Activated CD8-positive, alpha-beta memory T cell treated with anti-CD3 and anti-CD28 coated beads, Interleukin-2, amount 10 ng/mL, durations not matched to agents 7 days and 5 days (primary cell): ENCODE data around the gene BTBD1. TPM values are rescaled to one million over a fixed set of nuclear protein-coding genes. Genes with fewer than 3 reads are reported as not detected.
"Not testable (repeated sequence)": the region's sequence is repeated elsewhere in the genome, so short reads cannot be mapped to it uniquely, and the experiment has no call there.

Experiments used
- ATAC-seq: fragments of 150-1000 bp; cut with Tn5 transposase; one replicate; pipeline ENCODE4 v1.10.0; 2021; ENCODE audit warnings: moderate library complexity
- CTCF ChIA-PET: fragments of 350-600 bp; sonication (Branson Sonifier 250); formaldehyde crosslinking; loops from one replicate; lab custom pipeline; 2021; ENCODE audit warnings: antibody characterized with exemption; lab: Charles Lee
- DNase-seq: peaks from one replicate; pipeline ENCODE4 v3.0.0-alpha.2; 2020
- H3K27ac Mint-ChIP-seq: one replicate; pipeline ENCODE4 v1.8.0; 2021; ENCODE audit warnings: mild to moderate bottlenecking, mixed read lengths
- H3K27me3 Mint-ChIP-seq: one replicate; pipeline ENCODE4 v1.8.0; 2021; ENCODE audit warnings: mixed read lengths
- H3K36me3 Mint-ChIP-seq: one replicate; pipeline ENCODE4 v1.8.0; 2021; ENCODE audit warnings: mild to moderate bottlenecking, mixed read lengths
- H3K4me1 Mint-ChIP-seq: one replicate; pipeline ENCODE4 v1.8.0; 2021; ENCODE audit warnings: mixed read lengths
- H3K4me3 Mint-ChIP-seq: one replicate; pipeline ENCODE4 v1.8.0; 2021; ENCODE audit warnings: mild to moderate bottlenecking, moderate library complexity, mixed read lengths
- H3K9me3 Mint-ChIP-seq: one replicate; pipeline ENCODE4 v1.8.0; 2022; ENCODE audit warnings: low read depth, mixed read lengths
- total RNA-seq, 2 experiments: library from RNA; stranded (reverse); gene quantifications; one replicate each; pipeline ENCODE4 v1.2.3, GENCODE V29; 2021

BTBD1 gene
- total RNA-seq, 2 experiments from 2014 or later = 62.5 to 73.2 TPM

- CTCF ChIA-PET = interaction anchor here (2.2 to 3.7 kb wide), 2 partner anchors 9 to 97 kb away, joined by 8 to 11 read pairs; partner anchors contain the start of gene C15orf40
- DNase-seq = no peak
- ATAC-seq = peak; percentile 7
- H3K36me3 Mint-ChIP-seq = peaks cover 18% of the 10 kb centered on the region
- H3K4me1 Mint-ChIP-seq = peaks cover 39% of the 10 kb centered on the region
- peaks cover 3% of the 10 kb centered on the region for H3K9me3 Mint-ChIP-seq
- H3K27ac Mint-ChIP-seq = peak overlapping the region; percentile 89
- peak overlapping the region; percentile 93 for H3K4me3 Mint-ChIP-seq
- H3K27me3 Mint-ChIP-seq = peaks cover 28% of the 10 kb centered on the region
Measured at GRCh38 chr15:83107841-83108181, 40.8 kb upstream of the BTBD1 start.

- peak within 1 kb of the TSS; percentile 89 for H3K27ac Mint-ChIP-seq
- CTCF ChIA-PET = interaction anchor here (1.2 to 3.7 kb wide), 3 partner anchors 10 to 101 kb away, joined by 4 to 11 read pairs (median 8); partner anchors contain the start of genes C15orf40 and HDGFL3
- H3K4me3 Mint-ChIP-seq = peak within 1 kb of the TSS; percentile 93
- peak; percentile 54 for DNase-seq
- H3K9me3 Mint-ChIP-seq = peaks cover 3% of the 10 kb centered on the region
- H3K27me3 Mint-ChIP-seq = peaks cover 33% of the 10 kb centered on the region
- H3K4me1 Mint-ChIP-seq = peaks cover 34% of the 10 kb centered on the region
- ATAC-seq = peak; percentile 68
- H3K36me3 Mint-ChIP-seq = peaks cover 18% of the 10 kb centered on the region
Measured at GRCh38 chr15:83106994-83107840, 40.2 kb upstream of the BTBD1 start, which contains the start of gene TM6SF1. TSS of gene TM6SF1 (plus strand) at chr15:83107645. CDS start at chr15:83107681, 36 bp downstream.

GRCh38 chr15:83105440-83105839 is 38.4 kb upstream of the BTBD1 start:
- Mint-ChIP-seq H3K4me3 (peak overlapping the region; percentile 1), H3K9me3 (no peaks in the 10 kb centered on the region), H3K36me3 (peaks cover 9% of the 10 kb centered on the region), H3K27me3 (peaks cover 48% of the 10 kb centered on the region), H3K27ac (no peak overlapping the region), H3K4me1 (peaks cover 29% of the 10 kb centered on the region)
- DNase-seq (no peak), ATAC-seq (no peak)
- CTCF ChIA-PET = no interaction called here

GRCh38 chr15:83104141-83104540 is 37.1 kb upstream of the BTBD1 start:
- CTCF ChIA-PET = no interaction called here
- Mint-ChIP-seq H3K27ac (no peak overlapping the region), H3K4me3 (no peak overlapping the region), H3K9me3 (no peaks in the 10 kb centered on the region), H3K27me3 (peaks cover 57% of the 10 kb centered on the region), H3K36me3 (peaks cover 8% of the 10 kb centered on the region), H3K4me1 (peaks cover 19% of the 10 kb centered on the region)
- no peak for DNase-seq
- no peak for ATAC-seq

GRCh38 chr15:83102346-83102745 is 35.3 kb upstream of the BTBD1 start:
- ATAC-seq (no peak), DNase-seq (no peak)
- no peak overlapping the region for H3K27ac Mint-ChIP-seq
- H3K4me1 Mint-ChIP-seq = peaks cover 7% of the 10 kb centered on the region
- peaks cover 5% of the 10 kb centered on the region for H3K9me3 Mint-ChIP-seq
- CTCF ChIA-PET = no interaction called here
- no peak overlapping the region for H3K4me3 Mint-ChIP-seq
- H3K27me3 Mint-ChIP-seq = peaks cover 70% of the 10 kb centered on the region
- peaks cover 1% of the 10 kb centered on the region for H3K36me3 Mint-ChIP-seq

- CTCF ChIA-PET = interaction anchor here (0.6 kb wide), 1 partner anchor 173 kb away, joined by 3 read pairs; no protein-coding TSS in a partner anchor
- Mint-ChIP-seq H3K4me1 (no peaks in the 10 kb centered on the region), H3K4me3 (no peak overlapping the region), H3K9me3 (peaks cover 5% of the 10 kb centered on the region), H3K36me3 (no peaks in the 10 kb centered on the region), H3K27me3 (peaks cover 72% of the 10 kb centered on the region), H3K27ac (no peak overlapping the region)
- ATAC-seq (no peak), DNase-seq (no peak)
Measured at GRCh38 chr15:83100097-83100646, 33.1 kb upstream of the BTBD1 start.

- Mint-ChIP-seq H3K9me3 (peaks cover 5% of the 10 kb centered on the region), H3K27me3 (peaks cover 75% of the 10 kb centered on the region), H3K27ac (no peak overlapping the region), H3K36me3 (no peaks in the 10 kb centered on the region), H3K4me1 (no peaks in the 10 kb centered on the region), H3K4me3 (no peak overlapping the region)
- ATAC-seq (no peak), DNase-seq (no peak)
- CTCF ChIA-PET = no interaction called here
Measured at GRCh38 chr15:83099290-83099689, 32.2 kb upstream of the BTBD1 start.

GRCh38 chr15:83098079-83098478 is 31.0 kb upstream of the BTBD1 start:
- CTCF ChIA-PET = no interaction called here
- Mint-ChIP-seq H3K9me3 (peaks cover 5% of the 10 kb centered on the region), H3K4me1 (no peaks in the 10 kb centered on the region), H3K27me3 (peaks cover 68% of the 10 kb centered on the region), H3K27ac (no peak overlapping the region), H3K36me3 (no peaks in the 10 kb centered on the region), H3K4me3 (no peak overlapping the region)
- ATAC-seq (no peak), DNase-seq (no peak)

- Mint-ChIP-seq H3K4me3 (no peak overlapping the region), H3K27me3 (peaks cover 42% of the 10 kb centered on the region), H3K9me3 (peaks cover 5% of the 10 kb centered on the region), H3K4me1 (peaks cover 6% of the 10 kb centered on the region), H3K36me3 (no peaks in the 10 kb centered on the region), H3K27ac (no peak overlapping the region)
- ATAC-seq = no peak
- CTCF ChIA-PET = no interaction called here
- DNase-seq = no peak
Measured at GRCh38 chr15:83094583-83094982, 27.5 kb upstream of the BTBD1 start.

- peaks cover 35% of the 10 kb centered on the region for H3K27me3 Mint-ChIP-seq
- H3K4me1 Mint-ChIP-seq = peaks cover 6% of the 10 kb centered on the region
- no peak for DNase-seq
- H3K36me3 Mint-ChIP-seq = no peaks in the 10 kb centered on the region
- H3K4me3 Mint-ChIP-seq = no peak overlapping the region
- H3K27ac Mint-ChIP-seq = no peak overlapping the region
- peak; percentile 27 for ATAC-seq
- CTCF ChIA-PET = no interaction called here
- no peaks in the 10 kb centered on the region for H3K9me3 Mint-ChIP-seq
Measured at GRCh38 chr15:83092309-83092976, 25.4 kb upstream of the BTBD1 start.

- DNase-seq, H3K9me3 Mint-ChIP-seq, H3K4me1 Mint-ChIP-seq, H3K4me3 Mint-ChIP-seq, ATAC-seq, H3K36me3 Mint-ChIP-seq, H3K27ac Mint-ChIP-seq, CTCF ChIA-PET: not testable (repeated sequence)
- H3K27me3 Mint-ChIP-seq = peaks cover 36% of the 10 kb centered on the region
Measured at GRCh38 chr15:83091965-83092308, 24.9 kb upstream of the BTBD1 start.

- Mint-ChIP-seq H3K36me3 (no peaks in the 10 kb centered on the region), H3K9me3 (no peaks in the 10 kb centered on the region), H3K27me3 (peaks cover 31% of the 10 kb centered on the region), H3K27ac (no peak overlapping the region), H3K4me1 (peaks cover 6% of the 10 kb centered on the region), H3K4me3 (no peak overlapping the region)
- no peak for DNase-seq
- no peak for ATAC-seq
- CTCF ChIA-PET = no interaction called here
Measured at GRCh38 chr15:83090465-83090864, 23.4 kb upstream of the BTBD1 start.

GRCh38 chr15:83088876-83089275 is 21.8 kb upstream of the BTBD1 start:
- Mint-ChIP-seq H3K27ac (no peak overlapping the region), H3K9me3 (no peaks in the 10 kb centered on the region), H3K27me3 (peaks cover 32% of the 10 kb centered on the region), H3K4me3 (no peak overlapping the region), H3K4me1 (peaks cover 6% of the 10 kb centered on the region), H3K36me3 (no peaks in the 10 kb centered on the region)
- ATAC-seq (no peak), DNase-seq (no peak)
- CTCF ChIA-PET = no interaction called here
